IPS-20b (cell line): ENCODE results near the gene MTLN.

ENCODE experiments used
- H3K27ac ChIP-seq: one replicate; pipeline ENCODE4 v1.5.1; 2013; ENCODE audit warnings: low read length
- H3K27me3 ChIP-seq: 2 replicates; pipeline ENCODE4 v1.6.1; 2013; ENCODE audit warnings: mild to moderate bottlenecking, low read length, inconsistent platforms; ENCODE audit not compliant: insufficient read depth
- H3K36me3 ChIP-seq: 2 replicates; pipeline ENCODE4 v1.6.1; 2013; ENCODE audit warnings: low read depth, mild to moderate bottlenecking, inconsistent platforms, low read length, moderate library complexity; ENCODE audit not compliant: insufficient read depth
- H3K4me1 ChIP-seq: 2 replicates; pipeline ENCODE4 v1.6.1; 2013; ENCODE audit warnings: mild to moderate bottlenecking, control low read depth, inconsistent platforms, low read length, moderate library complexity; ENCODE audit not compliant: insufficient read depth
- H3K4me3 ChIP-seq: 2 replicates; pipeline ENCODE4 v1.5.1; 2013; ENCODE audit warnings: mild to moderate bottlenecking, low read length, inconsistent platforms
- H3K9ac ChIP-seq: 2 replicates; pipeline ENCODE4 v1.6.1; 2013; ENCODE audit warnings: low read depth, mild to moderate bottlenecking, inconsistent platforms, low read length, moderate library complexity
- H3K9me3 ChIP-seq: 2 replicates; pipeline ENCODE4 v1.6.1; 2013; ENCODE audit warnings: mild to moderate bottlenecking, low read depth, low read length, inconsistent platforms; ENCODE audit not compliant: insufficient read depth

The MTLN gene

GRCh38 chr2:110182449-110182848 is 29.9 kb downstream of the MTLN start:
- Histone ChIP-seq H3K4me1 (no peaks in the 10 kb centered on the region), H3K9ac (no peak overlapping the region), H3K27me3 (no peaks in the 10 kb centered on the region), H3K27ac (no peak overlapping the region), H3K9me3 (peaks cover 24% of the 10 kb centered on the region), H3K36me3 (no peaks in the 10 kb centered on the region), H3K4me3 (no peak overlapping the region)

GRCh38 chr2:110180036-110180435 is 32.3 kb downstream of the MTLN start:
- no peak overlapping the region for H3K9ac ChIP-seq
- H3K27ac ChIP-seq = no peak overlapping the region
- H3K9me3 ChIP-seq = peaks cover 23% of the 10 kb centered on the region
- no peak overlapping the region for H3K4me3 ChIP-seq
- no peaks in the 10 kb centered on the region for H3K27me3 ChIP-seq
- no peaks in the 10 kb centered on the region for H3K4me1 ChIP-seq
- no peaks in the 10 kb centered on the region for H3K36me3 ChIP-seq

GRCh38 chr2:110173523-110173922 is 38.8 kb downstream of the MTLN start:
- no peaks in the 10 kb centered on the region for H3K9me3 ChIP-seq
- no peak overlapping the region for H3K9ac ChIP-seq
- H3K27me3 ChIP-seq = no peaks in the 10 kb centered on the region
- H3K27ac ChIP-seq = no peak overlapping the region
- H3K4me1 ChIP-seq = no peaks in the 10 kb centered on the region
- no peaks in the 10 kb centered on the region for H3K36me3 ChIP-seq
- H3K4me3 ChIP-seq = no peak overlapping the region

- Histone ChIP-seq H3K27me3 (no peaks in the 10 kb centered on the region), H3K4me1 (peaks cover 6% of the 10 kb centered on the region; the same call in 1 of the 2 replicates), H3K4me3 (no peak overlapping the region), H3K9ac (no peak overlapping the region), H3K36me3 (no peaks in the 10 kb centered on the region), H3K27ac (no peak overlapping the region), H3K9me3 (no peaks in the 10 kb centered on the region)
Observed at GRCh38 chr2:110172506-110172905, 39.8 kb downstream of the MTLN start.

GRCh38 chr2:110170102-110170501 is 42.2 kb downstream of the MTLN start:
- no peak overlapping the region for H3K9ac ChIP-seq
- H3K9me3 ChIP-seq = no peaks in the 10 kb centered on the region
- no peaks in the 10 kb centered on the region for H3K36me3 ChIP-seq
- H3K4me3 ChIP-seq = no peak overlapping the region
- H3K4me1 ChIP-seq = peaks cover 15% of the 10 kb centered on the region; the same call in 1 of the 2 replicates
- H3K27me3 ChIP-seq = no peaks in the 10 kb centered on the region
- no peak overlapping the region for H3K27ac ChIP-seq

GRCh38 chr2:110167326-110168000 is 44.9 kb downstream of the MTLN start:
- Histone ChIP-seq H3K9me3 (no peaks in the 10 kb centered on the region), H3K36me3 (no peaks in the 10 kb centered on the region), H3K4me3 (no peak overlapping the region), H3K4me1 (peaks cover 15% of the 10 kb centered on the region; the same call in 1 of the 2 replicates), H3K27me3 (no peaks in the 10 kb centered on the region), H3K9ac (no peak overlapping the region), H3K27ac (no peak overlapping the region)

GRCh38 chr2:110166266-110166665 is 46.1 kb downstream of the MTLN start:
- Histone ChIP-seq H3K4me1 (peaks cover 15% of the 10 kb centered on the region; the same call in 1 of the 2 replicates), H3K27ac (no peak overlapping the region), H3K9ac (no peak overlapping the region), H3K9me3 (no peaks in the 10 kb centered on the region), H3K36me3 (no peaks in the 10 kb centered on the region), H3K4me3 (no peak overlapping the region), H3K27me3 (no peaks in the 10 kb centered on the region)
